GM12892 (cell line): ENCODE results near the gene AHI1. TPM values are rescaled to one million over a fixed set of nuclear protein-coding genes. Genes with fewer than 3 reads are reported as not detected.

Experiments
- DNase-seq: peaks from one replicate; pipeline ENCODE4 v3.0.0; 2011; ENCODE audit not compliant: insufficient read length
- FAIRE-seq: peaks from 2 replicates; lab custom pipeline; 2011; peaks lifted over from hg19 to GRCh38; lab: Jason Lieb, UNC
- POLR2A ChIP-seq: IDR thresholded peaks from 2 replicates; pipeline ENCODE4 v1.6.1; 2011; ENCODE audit warnings: low read depth, low read length, control low read depth
- POLR2AphosphoS5 ChIP-seq: IDR thresholded peaks from 2 replicates; pipeline ENCODE4 v1.6.1; 2011; ENCODE audit warnings: low read depth, low read length, control low read depth
- TAF1 ChIP-seq: IDR thresholded peaks from 2 replicates; pipeline ENCODE4 v1.6.1; 2011; ENCODE audit warnings: low read depth, mild to moderate bottlenecking, control low read depth, low read length, borderline replicate concordance
- polyA plus RNA-seq: library from polyadenylated mRNA; unstranded; fragments of >200 nt; gene quantifications from one replicate; pipeline ENCODE4 v1.2.1, GENCODE V29; 2012; ENCODE audit warnings: missing spikeins, inconsistent platforms; ENCODE audit not compliant: missing spikeins

AHI1 gene
- polyA plus RNA-seq, result 13.5 TPM

- FAIRE-seq (peak; percentile 99), DNase-seq (peak; percentile 67)
Measured at GRCh38 chr6:135497412-135498184, at the start of gene AHI1. Gene AHI1 (minus strand): TSS chr6:135497740. CDS start chr6:135492237, 5,503 bp downstream.

GRCh38 chr6:135546680-135547418 is 49.3 kb upstream of the AHI1 start:
- DNase-seq, result no peak
- FAIRE-seq, result no peak

More at GRCh38 chr6:135497412-135498184, at the start of gene AHI1:
- TF ChIP-seq TAF1 (peak; percentile 44; the same call in 1 of the 2 replicates), POLR2AphosphoS5 (peak; percentile 84), POLR2A (peak; percentile 87)

GRCh38 chr6:135546206-135546605 is 48.7 kb upstream of the AHI1 start:
- DNase-seq (no peak), FAIRE-seq (no peak)
- TF ChIP-seq TAF1 (no peak), POLR2AphosphoS5 (no peak), POLR2A (no peak)

More at GRCh38 chr6:135546680-135547418, 49.3 kb upstream of the AHI1 start:
- no peak for TF ChIP-seq TAF1
- TF ChIP-seq POLR2AphosphoS5, result no peak
- TF ChIP-seq POLR2A, result no peak

- TF ChIP-seq POLR2A (no peak), POLR2AphosphoS5 (no peak)
- FAIRE-seq, result no peak
- no peak for DNase-seq
Measured at GRCh38 chr6:135540207-135540840, 42.8 kb upstream of the AHI1 start.

GRCh38 chr6:135537741-135538301 is 40.3 kb upstream of the AHI1 start:
- FAIRE-seq (no peak), DNase-seq (no peak)
- no peak for TF ChIP-seq TAF1
- no peak for TF ChIP-seq POLR2AphosphoS5
- no peak for TF ChIP-seq POLR2A

- FAIRE-seq, result peak; percentile 14
- TF ChIP-seq POLR2A, result no peak
- TF ChIP-seq POLR2AphosphoS5, result no peak
- TF ChIP-seq TAF1, result no peak
- DNase-seq, result no peak
Measured at GRCh38 chr6:135535989-135536414, 38.5 kb upstream of the AHI1 start.

GRCh38 chr6:135534773-135535380 is 37.3 kb upstream of the AHI1 start:
- DNase-seq, result no peak
- no peak for FAIRE-seq

GRCh38 chr6:135532559-135532958 is 35.0 kb upstream of the AHI1 start:
- no peak for TF ChIP-seq TAF1
- TF ChIP-seq POLR2AphosphoS5, result no peak
- TF ChIP-seq POLR2A, result no peak
- DNase-seq, result no peak
- FAIRE-seq, result no peak

More at GRCh38 chr6:135534773-135535380, 37.3 kb upstream of the AHI1 start:
- TF ChIP-seq TAF1, result no peak

- TF ChIP-seq TAF1 (no peak), POLR2AphosphoS5 (no peak), POLR2A (no peak)
- DNase-seq, result no peak
- no peak for FAIRE-seq
Measured at GRCh38 chr6:135531954-135532490, 34.5 kb upstream of the AHI1 start.

GRCh38 chr6:135530113-135530512 is 32.6 kb upstream of the AHI1 start:
- no peak for FAIRE-seq
- no peak for TF ChIP-seq POLR2AphosphoS5
- no peak for TF ChIP-seq TAF1
- no peak for TF ChIP-seq POLR2A

GRCh38 chr6:135527960-135528249 is 30.4 kb upstream of the AHI1 start:
- DNase-seq (no peak), FAIRE-seq (no peak)
- TF ChIP-seq POLR2AphosphoS5, result no peak
- no peak for TF ChIP-seq POLR2A
- TF ChIP-seq TAF1, result no peak

More at GRCh38 chr6:135530113-135530512, 32.6 kb upstream of the AHI1 start:
- no peak for DNase-seq
